Mammary epithelial cell (primary cell): ENCODE data around the gene STRADA.

Experiments used
- CTCF ChIP-seq, 2 donors: IDR thresholded peaks in 1 of 2; conservative IDR thresholded peaks in 1 of 2; 2 replicates each; pipeline ENCODE4 v1.5.1; 2011 to 2012; ENCODE audit warnings: inconsistent platforms in 2 of 2, low read length in 2 of 2, mild to moderate bottlenecking in 2 of 2, control low read depth in 1 of 2, low read depth in 1 of 2; ENCODE audit not compliant: insufficient read depth in 1 of 2; ENCODE audit errors: extremely low read depth in 1 of 2
- EZH2 ChIP-seq: IDR thresholded peaks from 2 replicates; pipeline ENCODE4 v1.6.1; 2012; ENCODE audit warnings: low read length, inconsistent platforms, borderline replicate concordance

GRCh38 chr17:63692195-63692816 lies 49.3 kb downstream of the STRADA start:
- TF ChIP-seq CTCF (conservative IDR thresholded peaks at IDR 0.05 in 1 of 2, IDR thresholded peaks at IDR 0.05 in 1 of 2; ENCODE audit: extremely low read depth in 1 of 2, insufficient read depth in 1 of 2, low read depth in 1 of 2, low read length in 2 of 2) (no peak), EZH2 (no peak)
